Measurements from ENCODE around the gene LMX1B. TPM values are rescaled to one million over a fixed set of nuclear protein-coding genes. Genes with fewer than 3 reads are reported as not detected.

LMX1B gene
- total and polyA plus RNA-seq, 2 donors (not counting 3 experiments of a cell fraction or from before 2014, with no cell fraction given) = not detected

DNA sequence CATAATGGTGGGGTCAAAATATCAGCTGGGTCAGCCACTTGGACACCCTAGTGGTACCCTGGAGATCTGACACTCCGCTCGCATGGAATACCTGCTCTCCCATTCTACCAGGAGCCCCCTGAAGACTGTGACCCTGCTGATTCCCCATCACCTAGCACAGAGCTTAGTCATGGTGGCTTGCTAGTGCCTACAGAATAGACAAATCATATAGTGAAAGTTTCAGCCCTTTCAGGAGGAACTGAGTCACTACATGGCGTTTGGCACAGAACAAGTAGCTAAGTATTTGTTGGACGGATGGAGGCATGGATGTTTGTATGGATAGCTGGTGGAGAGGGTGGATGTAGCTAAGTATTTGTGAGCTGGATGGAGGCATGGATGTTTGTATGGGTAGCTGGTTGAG, 65.3 kb downstream of the LMX1B start:
- BruUV-seq (replicated peaks) = no TSS peak
- H3K27me3 ChIP-seq (ENCODE audit: control insufficient read depth in 2 of 2, insufficient read depth in 2 of 2, low read length in 2 of 2) = peaks cover 59 to 65% of the 10 kb centered on the region in 2 experiments
- POLR2A ChIA-PET = no interaction called here
- H3K4me3 ChIP-seq (replicated peaks in 1 of 3; ENCODE audit: insufficient read depth in 1 of 3, low read depth in 1 of 3, low read length in 3 of 3) = no peak overlapping the region
- intact Hi-C loops (cut with micrococcal nuclease) (no loop called here), dilution Hi-C loops (cut with MboI; ENCODE audit: extremely low pct_ligation_motif_present, low sequenced_read_pairs) (no loop called here)
- no peaks in the 10 kb centered on the region for H3K9me1 ChIP-seq (replicated peaks; ENCODE audit: control insufficient read depth, extremely low read depth, insufficient read depth, low read length)
- H3K36me3 ChIP-seq (ENCODE audit: control insufficient read depth in 2 of 2, extremely low read depth in 1 of 2, insufficient read depth in 2 of 2, low read length in 2 of 2) = no peaks in the 10 kb centered on the region
- DNase-seq (ENCODE audit: low read depth, low spot score) = no peak
- H3K27ac ChIP-seq (ENCODE audit: insufficient read depth, low read depth, low read length) = no peak overlapping the region
- H3K9ac ChIP-seq (replicated peaks; ENCODE audit: extremely low read depth, insufficient read depth, low read length) = no peak overlapping the region
- no peaks in the 10 kb centered on the region for H3K79me2 ChIP-seq (ENCODE audit: control insufficient read depth, insufficient read depth, low read length)
- H3K4me1 ChIP-seq (ENCODE audit: control insufficient read depth, extremely low read depth, insufficient read depth, low read length) = no peaks in the 10 kb centered on the region
- TF ChIP-seq POLR2A (IDR thresholded peaks at IDR 0.05; ENCODE audit: low read depth, low read length) = no peak
- no peak for TF ChIP-seq GATA2 (IDR thresholded peaks at IDR 0.05; ENCODE audit: insufficient read depth, insufficient read length, low read depth, low read length)
- TF ChIP-seq JUN (IDR thresholded peaks at IDR 0.05; ENCODE audit: borderline replicate concordance, insufficient read depth, insufficient read length, low read depth) = no peak
- TF ChIP-seq, protein P1, sequence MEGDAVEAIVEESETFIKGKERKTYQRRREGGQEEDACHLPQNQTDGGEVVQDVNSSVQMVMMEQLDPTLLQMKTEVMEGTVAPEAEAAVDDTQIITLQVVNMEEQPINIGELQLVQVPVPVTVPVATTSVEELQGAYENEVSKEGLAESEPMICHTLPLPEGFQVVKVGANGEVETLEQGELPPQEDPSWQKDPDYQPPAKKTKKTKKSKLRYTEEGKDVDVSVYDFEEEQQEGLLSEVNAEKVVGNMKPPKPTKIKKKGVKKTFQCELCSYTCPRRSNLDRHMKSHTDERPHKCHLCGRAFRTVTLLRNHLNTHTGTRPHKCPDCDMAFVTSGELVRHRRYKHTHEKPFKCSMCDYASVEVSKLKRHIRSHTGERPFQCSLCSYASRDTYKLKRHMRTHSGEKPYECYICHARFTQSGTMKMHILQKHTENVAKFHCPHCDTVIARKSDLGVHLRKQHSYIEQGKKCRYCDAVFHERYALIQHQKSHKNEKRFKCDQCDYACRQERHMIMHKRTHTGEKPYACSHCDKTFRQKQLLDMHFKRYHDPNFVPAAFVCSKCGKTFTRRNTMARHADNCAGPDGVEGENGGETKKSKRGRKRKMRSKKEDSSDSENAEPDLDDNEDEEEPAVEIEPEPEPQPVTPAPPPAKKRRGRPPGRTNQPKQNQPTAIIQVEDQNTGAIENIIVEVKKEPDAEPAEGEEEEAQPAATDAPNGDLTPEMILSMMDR (IDR thresholded peaks at IDR 0.05; ENCODE audit: extremely low read depth in 1 of 2, insufficient read depth in 1 of 2, low read depth in 1 of 2, low read length in 2 of 2) = no peak
- TF ChIP-seq EZH2 (IDR thresholded peaks at IDR 0.05; ENCODE audit: borderline replicate concordance, low read depth, low read length, severe bottlenecking) = no peak
- TF ChIP-seq, protein P2, sequence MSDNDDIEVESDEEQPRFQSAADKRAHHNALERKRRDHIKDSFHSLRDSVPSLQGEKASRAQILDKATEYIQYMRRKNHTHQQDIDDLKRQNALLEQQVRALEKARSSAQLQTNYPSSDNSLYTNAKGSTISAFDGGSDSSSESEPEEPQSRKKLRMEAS (IDR thresholded peaks at IDR 0.05; ENCODE audit: insufficient read depth, insufficient read length) = no peak
- no peak for TF ChIP-seq MYC (IDR thresholded peaks at IDR 0.05; ENCODE audit: low read depth, low read length)
- TF ChIP-seq FOS (IDR thresholded peaks at IDR 0.05; ENCODE audit: borderline replicate concordance, insufficient read depth, low read length) = no peak
- no peak for TF ChIP-seq POLR2AphosphoS5 (IDR thresholded peaks at IDR 0.05; ENCODE audit: insufficient read depth, low read depth, low read length)
- no peaks in the 10 kb centered on the region for H3K9me3 ChIP-seq (replicated peaks; ENCODE audit: control insufficient read depth, insufficient read depth, low read length)
- no peak overlapping the region for H2AFZ ChIP-seq (ENCODE audit: low read depth, low read length)
- no peak for FAIRE-seq
- H3K4me2 ChIP-seq (ENCODE audit: insufficient read depth, low read length) = no peak overlapping the region
- H4K20me1 ChIP-seq (replicated peaks; ENCODE audit: control insufficient read depth, extremely low read depth, insufficient read depth, low read length) = no peaks in the 10 kb centered on the region
- CTCF ChIA-PET = interaction anchor here (1.4 to 6.0 kb wide), 5 partner anchors 11 to 103 kb away, joined by 3 to 68 read pairs (median 8); no protein-coding TSS in a partner anchor

All from endothelial cell of umbilical vein (primary cell).